COLO668 (cell line): ENCODE measurements around the gene EML1.

Source experiments
- DNase-seq: peaks from one replicate; lab custom pipeline; 2025; ENCODE audit not compliant: unreplicated experiment; lab: John Stamatoyannopoulos, UW

The EML1 gene

GRCh38 chr14:99777951-99778350 is 15.3 kb upstream of the EML1 start:
- no peak for DNase-seq

GRCh38 chr14:99779751-99780150 is 13.5 kb upstream of the EML1 start:
- no peak for DNase-seq

- no peak for DNase-seq
Measured at GRCh38 chr14:99780690-99781089, 12.5 kb upstream of the EML1 start.

GRCh38 chr14:99781091-99781490 is 12.1 kb upstream of the EML1 start:
- no peak for DNase-seq

DNA sequence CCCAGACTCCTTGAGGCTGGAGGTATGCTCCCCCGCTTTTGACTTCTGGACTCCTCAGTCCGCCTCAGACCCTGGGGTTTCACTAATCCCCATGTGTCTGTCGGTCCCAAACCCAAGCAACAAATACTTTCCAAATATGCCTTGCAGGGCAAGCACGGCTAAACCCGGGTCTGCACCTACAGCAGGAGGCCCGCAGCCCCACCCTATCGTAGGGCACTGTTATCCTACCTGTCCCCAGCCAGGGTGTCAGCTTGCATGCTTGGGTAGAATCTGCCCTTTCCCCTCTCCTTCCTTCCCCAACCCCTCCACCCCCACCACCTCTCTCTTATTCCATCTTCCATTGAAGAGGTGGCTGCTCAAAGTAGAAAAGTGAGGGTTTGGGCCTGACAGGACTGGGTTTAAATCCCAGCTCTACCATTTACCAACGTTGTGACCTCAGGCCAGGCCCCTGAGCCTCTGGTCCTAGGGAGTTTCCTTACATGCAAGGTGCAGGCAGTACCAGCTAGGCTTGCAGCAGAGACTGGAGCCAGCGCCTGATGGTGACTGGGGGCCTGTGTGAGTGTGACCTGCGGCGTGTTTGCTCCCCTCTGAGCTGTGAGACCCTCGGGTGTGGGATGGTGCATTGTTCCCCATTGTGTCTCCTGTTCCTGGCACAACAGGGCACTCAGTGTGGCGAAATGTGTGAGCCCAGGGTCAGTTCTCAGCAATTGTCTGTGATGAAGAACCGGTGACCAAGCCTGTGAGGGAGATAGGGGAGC is 11.2 kb upstream of the EML1 start:
- no peak for DNase-seq

DNA sequence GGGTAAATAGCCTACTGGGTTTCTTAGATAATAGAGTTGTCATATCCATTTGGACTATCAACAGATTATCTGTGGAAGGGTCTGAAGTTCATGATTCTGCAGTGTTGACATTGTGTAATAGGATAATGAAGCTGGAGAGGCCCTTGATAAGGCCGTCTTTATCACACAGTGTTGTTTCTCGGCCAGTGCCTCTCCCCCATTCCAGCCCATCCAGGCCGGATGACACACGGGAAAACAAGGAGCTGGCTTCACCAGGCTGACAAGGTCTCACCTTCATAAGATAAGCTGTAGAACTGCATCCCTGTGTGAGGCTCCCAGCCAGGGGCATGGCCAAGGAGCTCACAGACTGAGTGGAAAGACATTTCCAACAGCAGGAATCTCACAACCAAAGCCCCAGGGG is 8.7 kb upstream of the EML1 start:
- no peak for DNase-seq

DNA sequence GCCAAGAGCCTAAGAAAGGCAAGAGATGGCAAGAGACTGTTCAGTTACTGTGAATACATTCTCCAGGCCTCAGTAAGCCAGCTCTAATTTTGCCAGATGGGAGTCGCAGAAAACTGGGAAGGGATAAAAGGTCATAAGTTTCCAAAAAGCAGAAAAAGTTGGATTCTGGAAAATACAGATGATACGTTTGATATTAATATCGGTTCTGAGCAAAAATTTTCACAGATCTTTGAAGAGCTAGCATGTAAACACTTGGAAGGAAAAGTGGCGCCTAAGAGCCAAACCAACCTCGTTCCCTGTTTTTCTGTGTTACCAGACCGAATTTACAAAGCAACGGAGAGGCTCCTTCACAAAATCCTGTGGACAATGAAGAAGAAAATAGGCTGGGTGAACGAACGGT is 7.8 kb upstream of the EML1 start:
- DNase-seq: no peak

DNA sequence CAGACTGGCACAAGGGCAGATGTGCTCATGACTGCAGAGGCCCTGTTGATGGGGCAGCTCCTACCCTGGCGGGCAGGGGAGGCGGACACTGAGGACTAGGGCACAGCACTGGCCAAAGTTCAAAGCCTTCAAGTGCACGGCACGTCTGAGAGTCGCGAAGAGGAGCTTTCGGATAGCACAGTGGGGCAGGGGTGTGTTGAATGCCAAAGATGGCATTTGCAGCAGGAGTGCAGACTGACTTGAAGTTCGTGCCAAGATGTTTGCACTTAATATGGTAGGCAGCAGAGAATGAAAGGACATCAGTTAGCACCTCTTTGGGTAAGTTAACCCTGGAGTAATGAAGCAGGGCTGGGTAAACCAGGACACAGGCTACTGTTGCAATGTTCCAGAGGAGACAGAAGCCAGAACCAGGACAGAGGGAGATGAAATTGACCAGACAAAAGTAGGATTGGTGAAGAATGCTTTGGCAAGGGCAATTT is 6.7 kb upstream of the EML1 start:
- DNase-seq: no peak

GRCh38 chr14:99788713-99789112 is 4.5 kb upstream of the EML1 start:
- no peak for DNase-seq

DNA sequence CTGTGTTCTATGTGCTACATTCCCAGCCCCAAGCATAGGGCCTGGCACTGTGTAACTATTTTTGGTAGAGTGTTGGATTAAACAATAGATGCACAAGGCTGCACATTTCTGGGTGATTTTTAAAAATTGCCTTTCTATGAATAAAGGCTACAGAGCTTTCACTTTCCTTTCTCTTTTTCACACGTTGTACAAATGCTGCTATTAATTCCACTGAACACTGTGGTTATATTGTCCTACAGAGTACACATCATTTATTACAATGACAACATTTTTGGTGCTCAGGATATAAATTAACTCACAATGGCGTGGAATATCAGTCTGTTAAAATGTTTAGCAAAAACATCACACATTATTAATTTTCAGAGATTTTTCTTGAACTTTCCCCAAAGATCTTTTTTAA is 3.6 kb upstream of the EML1 start:
- no peak for DNase-seq

DNA sequence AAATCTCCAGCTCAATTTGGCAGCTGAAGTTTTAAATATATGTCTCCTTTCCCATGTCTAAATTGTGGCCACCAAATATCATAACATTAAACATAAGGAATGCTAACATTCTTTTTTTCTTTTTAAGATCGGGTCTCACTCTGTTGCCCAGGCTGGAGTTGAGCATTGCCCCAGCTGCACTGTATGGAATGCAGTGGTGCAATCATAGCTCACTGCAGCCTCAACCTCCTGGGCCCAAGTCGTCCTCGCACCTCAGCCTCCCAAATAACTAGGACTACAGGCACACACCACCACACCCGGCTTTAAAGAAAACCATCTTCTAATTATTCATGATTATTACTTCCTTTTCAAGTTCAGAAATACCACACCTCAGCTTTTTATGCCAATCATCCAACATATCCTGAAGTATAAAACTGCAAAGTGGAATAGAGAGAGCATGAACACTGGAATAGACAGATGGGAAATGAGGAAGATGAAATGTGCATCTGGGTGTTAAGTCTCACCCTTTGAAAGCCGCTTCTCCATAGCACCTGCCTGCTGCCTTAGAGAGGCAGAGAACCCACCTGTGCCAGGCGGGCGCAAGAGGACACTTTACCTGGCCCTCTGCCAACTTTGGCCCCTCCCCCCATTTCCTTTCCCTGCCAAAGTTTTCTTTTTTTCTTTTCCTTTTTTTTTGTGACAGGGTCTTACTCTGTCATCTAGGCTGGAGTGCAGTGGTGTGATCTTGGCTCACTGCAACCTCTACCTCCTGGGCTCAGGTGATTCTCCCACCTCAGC is 2.8 kb upstream of the EML1 start:
- DNase-seq: peak; percentile 33

DNA sequence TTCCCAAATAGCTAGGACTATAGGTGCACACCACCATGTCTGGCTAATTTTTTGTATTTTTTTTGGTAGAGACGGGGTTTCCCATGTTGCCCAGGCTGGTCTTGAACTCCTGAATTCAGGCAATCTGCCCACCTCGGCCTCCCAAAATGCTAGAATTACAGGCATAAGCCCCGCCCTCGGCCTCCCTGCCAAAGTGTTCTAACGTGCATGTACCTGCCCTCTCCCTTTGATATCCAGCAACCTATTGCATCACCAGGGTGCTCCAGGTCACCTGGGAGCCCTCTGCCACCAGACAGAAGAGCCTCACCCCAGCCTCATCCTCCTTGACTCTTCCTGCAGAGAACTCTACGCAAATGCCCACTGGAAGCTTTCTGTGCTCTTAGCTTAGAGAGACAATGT is 2.2 kb upstream of the EML1 start:
- peak; percentile 14 for DNase-seq

GRCh38 chr14:99791476-99792209 is 1.6 kb upstream of the EML1 start:
- no peak for DNase-seq

- DNase-seq: no peak
Measured at GRCh38 chr14:99792210-99792535, 1.0 kb upstream of the EML1 start.

GRCh38 chr14:99792551-99793212 is 531 bp upstream of the EML1 start:
- DNase-seq: no peak

- DNase-seq: no peak
Measured at GRCh38 chr14:99794151-99794780, 1.1 kb downstream of the EML1 start.

- no peak for DNase-seq
Measured at GRCh38 chr14:99795046-99795445, 1.8 kb downstream of the EML1 start.

DNA sequence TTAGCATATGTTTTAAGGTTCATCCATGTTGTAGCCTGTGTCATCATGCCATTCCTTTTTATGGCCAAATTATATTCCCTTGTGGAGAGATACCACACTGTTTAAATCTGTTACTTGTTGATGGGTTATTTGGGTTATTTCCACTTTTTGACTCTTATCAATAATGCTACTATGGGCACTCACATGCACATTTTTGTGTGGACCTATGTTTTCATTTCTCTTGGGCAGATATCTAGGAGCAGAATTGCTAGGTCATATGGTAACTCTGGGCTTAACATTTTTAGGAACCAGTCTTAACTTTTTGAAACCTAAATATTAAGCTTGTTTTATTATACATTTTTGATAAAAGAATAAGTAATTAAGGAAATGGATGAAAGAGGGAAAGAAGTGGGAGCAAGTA is 4.0 kb downstream of the EML1 start:
- DNase-seq: no peak

- DNase-seq: no peak
Measured at GRCh38 chr14:99800781-99801180, 7.6 kb downstream of the EML1 start.

DNA sequence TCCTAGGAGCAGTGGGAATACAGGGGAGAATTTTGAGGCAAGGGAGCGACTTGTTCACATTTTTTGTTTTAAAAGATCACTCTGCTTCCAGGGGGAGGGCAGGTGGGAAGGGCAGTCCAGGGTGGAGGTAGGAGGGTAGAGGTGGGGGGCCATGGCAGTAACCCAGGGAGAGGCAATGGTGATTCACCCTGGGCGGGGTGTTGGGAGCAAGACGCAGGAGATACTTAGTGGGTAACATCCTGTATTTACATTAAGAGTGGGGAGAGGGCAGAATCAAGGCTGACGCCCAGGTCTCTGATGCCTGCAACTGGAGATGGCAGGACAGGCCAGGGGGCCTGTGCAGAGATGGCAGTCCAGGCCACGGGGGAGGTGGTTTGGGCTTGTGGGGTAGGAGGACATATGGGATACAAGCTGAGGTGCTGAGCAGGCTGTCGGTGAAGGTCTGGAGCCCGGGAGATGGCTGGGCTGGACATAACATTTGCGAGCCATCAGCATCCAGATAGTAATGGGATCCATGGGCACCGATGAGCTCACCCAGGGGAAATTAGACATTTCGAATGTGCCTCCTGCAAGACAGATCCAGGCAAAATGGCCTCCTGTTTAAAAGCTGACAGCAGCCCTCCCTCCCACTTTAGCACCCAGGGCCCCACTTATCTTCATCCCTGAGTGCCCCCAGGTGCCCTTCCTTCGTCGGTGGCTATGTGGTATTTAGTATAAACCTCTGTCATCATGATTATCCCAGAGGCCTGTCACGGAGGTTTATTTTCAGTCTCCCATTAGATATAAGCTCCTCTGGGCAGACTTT is 9.3 kb downstream of the EML1 start:
- no peak for DNase-seq
